ENCODE data around the gene BAK1.
"Not testable (repeated sequence)": the region's sequence is repeated elsewhere in the genome, so short reads cannot be mapped to it uniquely, and the experiment has no call there.

Gene BAK1

GRCh38 chr6:33551538-33551937, 28.5 kb downstream of the BAK1 start:
- DNase-seq (ENCODE audit: low read depth), result no peak

DNA sequence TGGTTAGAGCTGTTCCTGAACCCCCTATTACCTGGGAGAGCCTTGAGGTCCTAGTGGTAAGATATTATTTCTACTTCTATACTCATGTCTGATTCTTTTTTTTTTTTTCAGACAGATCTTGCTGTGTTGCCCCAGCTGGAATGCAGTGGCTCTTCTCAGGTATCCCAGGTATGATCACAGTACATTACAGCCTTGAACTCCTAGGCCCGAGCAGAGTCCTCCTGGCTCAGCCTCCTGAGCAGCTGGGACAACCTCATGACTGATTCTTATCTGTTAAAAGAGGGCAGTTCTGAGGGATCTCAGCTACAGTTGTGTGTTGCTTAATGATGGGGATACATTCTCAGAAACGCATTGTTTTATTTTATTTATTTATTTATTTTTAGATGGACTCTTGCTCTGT, 30.2 kb downstream of the BAK1 start:
- DNase-seq (ENCODE audit: low read depth), result no peak

DNA sequence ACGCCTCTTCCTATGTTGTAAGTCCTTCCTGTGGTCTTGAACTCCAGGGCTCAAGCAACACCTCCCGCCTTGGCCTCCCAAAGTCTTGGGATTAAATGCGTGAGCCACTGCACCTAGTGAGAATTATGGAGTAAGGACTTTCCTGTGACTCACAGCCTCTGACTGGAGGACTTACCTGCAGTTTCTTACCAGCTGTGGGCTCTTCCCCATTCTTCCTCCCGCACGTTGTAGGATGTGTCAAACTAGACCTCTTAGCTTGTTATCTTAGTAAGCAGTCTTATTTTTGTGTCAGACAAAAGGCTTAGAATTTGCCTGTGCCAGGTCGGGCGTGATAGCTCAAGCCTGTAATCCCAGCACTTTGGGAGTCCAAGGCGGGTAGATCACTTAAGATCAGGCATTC, 30.9 kb downstream of the BAK1 start:
- no peak for DNase-seq (ENCODE audit: low read depth)

DNA sequence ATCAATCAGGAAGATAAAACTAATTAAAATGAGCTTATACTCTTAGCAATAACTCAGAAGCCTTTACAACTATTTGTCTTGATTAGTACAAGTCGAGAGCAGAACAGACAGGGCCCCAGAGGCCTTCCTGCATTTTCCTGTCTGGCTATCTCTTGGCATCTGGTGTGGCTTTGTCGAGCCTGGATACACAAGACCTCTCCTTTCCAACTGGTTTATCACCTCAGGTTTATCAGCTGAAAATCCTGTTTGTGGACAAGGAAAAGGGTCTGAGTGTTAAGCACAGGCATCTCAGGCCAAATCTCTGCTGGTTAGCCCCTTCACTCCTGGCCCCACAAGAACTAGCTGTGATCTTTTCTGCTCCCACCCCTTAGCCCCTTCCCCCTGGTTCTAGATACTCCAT, 32.6 kb downstream of the BAK1 start:
- DNase-seq (ENCODE audit: low read depth), result no peak

- no peak for DNase-seq (ENCODE audit: low read depth)
Observed at GRCh38 chr6:33546766-33547165, 33.3 kb downstream of the BAK1 start.

- not testable (repeated sequence) for DNase-seq (ENCODE audit: low read depth)
Observed at GRCh38 chr6:33545292-33545691, 34.8 kb downstream of the BAK1 start.

DNA sequence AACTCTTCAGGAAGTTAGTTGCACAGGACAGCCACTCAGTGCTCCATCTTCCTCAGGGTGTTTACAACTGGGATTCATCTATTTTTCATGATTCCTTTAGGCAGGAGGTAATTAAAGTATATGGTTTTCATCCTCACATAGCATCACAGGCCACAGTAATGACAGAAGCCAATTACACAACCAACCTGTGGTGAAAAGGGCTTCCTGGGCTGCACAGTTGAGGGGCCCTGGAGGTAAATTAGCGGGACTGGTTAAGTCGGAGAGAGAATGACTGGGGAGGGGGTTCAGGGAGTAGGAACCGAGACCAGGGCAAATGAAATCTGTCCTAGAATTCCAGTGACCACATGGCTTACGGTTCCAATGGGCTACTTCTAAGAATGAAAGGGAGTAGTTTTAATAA, 37.0 kb downstream of the BAK1 start:
- DNase-seq (ENCODE audit: low read depth), result no peak

DNA sequence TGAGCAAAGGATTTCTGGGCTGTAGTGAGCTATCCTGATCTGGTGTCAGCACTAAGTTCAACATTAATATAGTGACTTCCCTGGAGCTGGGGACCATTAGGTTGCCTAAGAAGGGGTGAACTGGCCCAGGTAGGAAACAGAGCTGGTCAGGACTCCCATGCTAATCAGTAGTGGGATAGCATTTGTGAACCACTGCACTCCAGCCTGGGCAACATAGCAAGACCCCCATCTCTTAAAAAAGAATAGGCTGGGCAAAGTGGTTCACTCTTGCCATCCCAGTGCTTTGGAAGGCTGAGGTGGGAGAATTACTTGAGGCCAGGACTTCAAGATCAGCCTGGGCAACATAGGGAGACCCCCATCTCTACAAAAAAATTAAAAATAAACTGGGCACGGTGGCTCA, 39.3 kb downstream of the BAK1 start:
- no peak for DNase-seq (ENCODE audit: low read depth)

GRCh38 chr6:33534702-33535101, 45.4 kb downstream of the BAK1 start:
- DNase-seq (ENCODE audit: low read depth), result no peak

GRCh38 chr6:33533163-33533869, 46.8 kb downstream of the BAK1 start:
- peak; percentile 26 for DNase-seq (ENCODE audit: low read depth)

GRCh38 chr6:33532431-33532830, 47.6 kb downstream of the BAK1 start:
- DNase-seq (ENCODE audit: low read depth), result not testable (repeated sequence)

DNA sequence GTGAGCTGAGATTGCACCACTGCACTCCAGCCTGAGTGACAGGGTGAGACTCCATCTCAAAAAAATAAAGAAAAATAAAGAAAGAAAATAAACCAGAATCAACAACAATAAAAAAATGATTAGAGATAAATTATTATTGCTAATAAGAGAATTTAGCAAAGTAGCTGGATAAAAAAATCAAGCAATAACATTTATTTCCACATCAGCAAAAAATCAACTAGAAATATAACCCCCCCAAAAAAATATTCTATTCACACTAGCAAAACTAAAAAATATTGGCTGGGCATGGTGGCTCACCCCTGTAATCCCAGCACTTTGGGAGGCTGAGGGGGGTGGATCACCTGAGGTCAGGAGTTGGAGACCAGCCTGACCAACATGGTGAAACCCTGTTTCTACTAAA, 49.5 kb downstream of the BAK1 start:
- DNase-seq (ENCODE audit: low read depth), result not testable (repeated sequence)

Data from stimulated activated CD8-positive, alpha-beta memory T cell treated with anti-CD3 and anti-CD28 coated beads, Interleukin-12 subunit alpha, Interleukin-12 subunit beta, amount 100 ng/mL, for 4 hours (primary cell).